Left lung (tissue), 10 donors: ENCODE measurements around the gene LATS2. TPM values are rescaled to one million over a fixed set of nuclear protein-coding genes. Genes with fewer than 3 reads are reported as not detected.

Experiments used
- ATAC-seq: fragments of 200-7000 bp; cut with Tn5 transposase; one replicate; pipeline ENCODE4 v1.9.1; 2020; ENCODE audit warnings: moderate library complexity
- DNase-seq, 4 donors: peaks; one replicate each; pipeline ENCODE4 v3.0.0-alpha.2; 2013 to 2020
- H3K27ac ChIP-seq, 2 donors: fragments of 200-600 bp; sonication (generic) in 1 of 2; one replicate each; pipeline versions ENCODE4 v1.5.0 to v1.8.0; 2020 to 2021
- H3K27me3 ChIP-seq, 2 donors: fragments of 200-600 bp; sonication (generic) in 1 of 2; one replicate each; pipeline versions ENCODE4 v1.5.0 to v1.8.0; 2020 to 2021
- H3K36me3 ChIP-seq, 2 donors: fragments of 200-600 bp; sonication (generic) in 1 of 2; one replicate each; pipeline versions ENCODE4 v1.5.0 to v1.8.0; 2020 to 2021
- H3K4me1 ChIP-seq, 2 donors: fragments of 200-600 bp; one replicate each; pipeline ENCODE4 v1.8.0; 2021
- H3K4me3 ChIP-seq, 2 donors: fragments of 200-600 bp; sonication (generic) in 1 of 2; one replicate each; pipeline versions ENCODE4 v1.5.0 to v1.8.0; 2020 to 2021; ENCODE audit warnings: mild to moderate bottlenecking in 1 of 2
- H3K9me3 ChIP-seq, 2 donors: fragments of 200-600 bp; sonication (generic) in 1 of 2; one replicate each; pipeline versions ENCODE4 v1.5.0 to v1.8.0; 2020 to 2021
- intact Hi-C, 2 donors: fragments of 100-400 bp; cut with DNase I; formaldehyde crosslinking; loops; one replicate each; pipeline versions ENCODE4 v1.11.2 to v1.14.2; 2022
- polyA plus RNA-seq, 6 donors: library from polyadenylated mRNA; unstranded; fragments of 120-200 nt; gene quantifications; one replicate each; pipeline ENCODE4 v1.2.1, GENCODE V29; 2013; ENCODE audit not compliant: insufficient read length in 6 of 6
- total RNA-seq, 2 donors: library from RNA; stranded (reverse); fragmentation: NEBNext Ultra II Directional; extraction: Animal tissue kit (Norgen Biotek cat#: 25700); gene quantifications; one replicate each; pipeline ENCODE4 v1.2.1, GENCODE V29; 2021
- TF ChIP-seq, protein P1 (sequence below), 2 donors: fragments of 200-600 bp; sonication (generic) in 1 of 2; IDR thresholded peaks; one replicate each; pipeline versions ENCODE4 v1.5.0 to v1.8.0; 2021; ENCODE audit warnings: antibody characterized with exemption in 2 of 2
- donor health status: DM: no; HTN: yes; CAD: no.
- donor health status: DM: no; HTN: no; CAD: no.

The LATS2 gene
- total and polyA plus RNA-seq, 8 donors, result 13.2 to 31.9 (median 17.0) TPM

- TF ChIP-seq, protein P1, sequence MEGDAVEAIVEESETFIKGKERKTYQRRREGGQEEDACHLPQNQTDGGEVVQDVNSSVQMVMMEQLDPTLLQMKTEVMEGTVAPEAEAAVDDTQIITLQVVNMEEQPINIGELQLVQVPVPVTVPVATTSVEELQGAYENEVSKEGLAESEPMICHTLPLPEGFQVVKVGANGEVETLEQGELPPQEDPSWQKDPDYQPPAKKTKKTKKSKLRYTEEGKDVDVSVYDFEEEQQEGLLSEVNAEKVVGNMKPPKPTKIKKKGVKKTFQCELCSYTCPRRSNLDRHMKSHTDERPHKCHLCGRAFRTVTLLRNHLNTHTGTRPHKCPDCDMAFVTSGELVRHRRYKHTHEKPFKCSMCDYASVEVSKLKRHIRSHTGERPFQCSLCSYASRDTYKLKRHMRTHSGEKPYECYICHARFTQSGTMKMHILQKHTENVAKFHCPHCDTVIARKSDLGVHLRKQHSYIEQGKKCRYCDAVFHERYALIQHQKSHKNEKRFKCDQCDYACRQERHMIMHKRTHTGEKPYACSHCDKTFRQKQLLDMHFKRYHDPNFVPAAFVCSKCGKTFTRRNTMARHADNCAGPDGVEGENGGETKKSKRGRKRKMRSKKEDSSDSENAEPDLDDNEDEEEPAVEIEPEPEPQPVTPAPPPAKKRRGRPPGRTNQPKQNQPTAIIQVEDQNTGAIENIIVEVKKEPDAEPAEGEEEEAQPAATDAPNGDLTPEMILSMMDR (IDR thresholded peaks at IDR 0.05), result no peak
- Histone ChIP-seq H3K36me3 (peaks cover 0 to 8% of the 10 kb centered on the region in 2 donors), H3K27me3 (no peaks in the 10 kb centered on the region), H3K4me3 (no peak overlapping the region), H3K27ac (no peak overlapping the region), H3K4me1 (peaks cover 3 to 9% of the 10 kb centered on the region in 2 donors), H3K9me3 (peaks cover 0 to 8% of the 10 kb centered on the region in 2 donors)
- DNase-seq (no peak), ATAC-seq (no peak)
- intact Hi-C loops, result no loop called here
Observed at GRCh38 chr13:21000647-21001046, 60.7 kb downstream of the LATS2 start.

DNA sequence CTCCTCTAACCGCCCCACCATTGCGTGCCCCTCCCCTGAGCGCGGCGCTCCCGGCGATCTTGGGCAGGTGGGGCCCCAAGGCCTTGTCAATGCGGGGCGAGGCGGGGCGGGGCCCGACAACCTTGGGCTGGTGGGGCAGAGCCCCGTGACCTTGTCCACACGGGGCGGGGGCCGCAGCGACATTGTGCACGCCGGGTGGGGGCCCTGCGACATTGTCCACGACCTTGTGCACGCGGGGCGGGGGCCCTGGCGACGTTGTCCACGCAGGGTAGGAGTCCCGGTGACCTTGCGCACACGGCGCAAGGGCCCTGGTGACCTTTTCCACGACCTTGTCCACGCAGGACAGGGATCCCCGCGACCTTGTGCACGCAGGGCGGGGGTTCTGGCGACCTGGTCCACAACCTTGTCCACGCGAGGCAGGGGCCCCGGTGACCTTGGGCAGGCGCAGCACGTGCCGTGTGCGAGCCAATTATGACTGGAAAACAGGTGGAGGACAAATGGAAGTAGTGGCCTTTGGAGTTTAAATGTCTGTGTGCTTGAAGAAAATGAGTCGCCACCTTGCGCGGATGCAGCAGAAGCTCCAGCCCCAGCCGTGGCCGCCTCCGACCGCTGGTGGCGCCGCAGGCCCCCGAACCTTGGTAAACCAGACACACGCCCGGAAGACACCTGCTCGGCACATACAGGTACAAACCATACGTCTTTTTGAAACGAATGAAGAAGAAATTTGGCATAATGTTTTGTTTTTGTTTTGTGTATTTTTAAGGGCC, 62.6 kb downstream of the LATS2 start:
- TF ChIP-seq, protein P1 (IDR thresholded peaks at IDR 0.05), result no peak
- Histone ChIP-seq H3K27ac (peak overlapping the region in 1 of 2 donors; percentile 65), H3K36me3 (peaks cover 0 to 13% of the 10 kb centered on the region in 2 donors), H3K4me1 (peaks cover 0 to 9% of the 10 kb centered on the region in 2 donors), H3K4me3 (no peak overlapping the region), H3K27me3 (no peaks in the 10 kb centered on the region), H3K9me3 (peaks cover 0 to 8% of the 10 kb centered on the region in 2 donors)
- ATAC-seq, result no peak
- DNase-seq, result no peak
- intact Hi-C loops, result no loop called here

DNA sequence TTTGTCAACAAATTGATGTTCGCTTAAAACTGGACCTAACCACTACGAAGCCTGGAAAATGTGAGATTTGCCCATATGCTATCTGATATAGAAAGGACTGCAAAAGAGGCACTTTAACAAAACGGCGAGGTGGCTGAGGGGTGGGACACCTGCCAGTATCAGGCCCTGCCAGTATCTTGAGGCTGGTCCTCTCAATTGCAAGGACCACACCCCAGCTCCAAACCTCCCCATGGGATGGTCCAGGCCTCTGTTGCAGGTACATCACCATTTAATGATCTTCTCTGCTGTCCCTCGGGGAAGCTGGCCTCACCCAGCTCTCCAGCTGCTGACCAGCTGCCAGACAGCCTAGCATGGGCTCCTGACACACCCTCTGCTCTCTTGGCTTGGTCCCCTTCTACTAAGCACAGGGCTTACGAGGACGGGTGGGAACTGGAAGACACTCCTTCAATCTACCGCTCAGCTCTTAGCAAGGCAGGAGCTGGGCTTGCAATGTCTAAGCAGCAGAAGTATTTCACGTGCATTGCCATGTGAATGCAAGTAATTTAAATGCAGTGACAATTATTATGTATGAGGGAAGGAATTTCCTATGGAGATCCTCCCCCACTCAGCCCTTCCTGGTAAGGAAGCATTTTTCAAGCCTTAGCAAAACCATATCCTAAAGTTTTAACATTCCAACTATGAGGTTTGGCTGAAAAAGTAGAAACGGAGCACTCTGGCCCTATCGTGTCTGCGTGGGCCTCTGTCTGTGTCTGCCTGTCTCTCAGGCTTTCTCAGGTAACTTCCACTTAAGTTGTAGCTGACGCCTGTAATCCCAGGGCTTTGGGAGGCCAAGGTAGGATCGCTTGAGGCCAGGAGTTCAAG, 63.9 kb downstream of the LATS2 start:
- Histone ChIP-seq H3K4me3 (no peak overlapping the region), H3K27me3 (no peaks in the 10 kb centered on the region), H3K4me1 (peaks cover 7 to 9% of the 10 kb centered on the region in 2 donors), H3K27ac (peak overlapping the region in 1 of 2 donors; percentile 65), H3K9me3 (peaks cover 0 to 8% of the 10 kb centered on the region in 2 donors), H3K36me3 (peaks cover 0 to 13% of the 10 kb centered on the region in 2 donors)
- intact Hi-C loops, result no loop called here
- ATAC-seq (peak; percentile 58), DNase-seq (no peak)
- TF ChIP-seq, protein P1 (IDR thresholded peaks at IDR 0.05), result no peak

DNA sequence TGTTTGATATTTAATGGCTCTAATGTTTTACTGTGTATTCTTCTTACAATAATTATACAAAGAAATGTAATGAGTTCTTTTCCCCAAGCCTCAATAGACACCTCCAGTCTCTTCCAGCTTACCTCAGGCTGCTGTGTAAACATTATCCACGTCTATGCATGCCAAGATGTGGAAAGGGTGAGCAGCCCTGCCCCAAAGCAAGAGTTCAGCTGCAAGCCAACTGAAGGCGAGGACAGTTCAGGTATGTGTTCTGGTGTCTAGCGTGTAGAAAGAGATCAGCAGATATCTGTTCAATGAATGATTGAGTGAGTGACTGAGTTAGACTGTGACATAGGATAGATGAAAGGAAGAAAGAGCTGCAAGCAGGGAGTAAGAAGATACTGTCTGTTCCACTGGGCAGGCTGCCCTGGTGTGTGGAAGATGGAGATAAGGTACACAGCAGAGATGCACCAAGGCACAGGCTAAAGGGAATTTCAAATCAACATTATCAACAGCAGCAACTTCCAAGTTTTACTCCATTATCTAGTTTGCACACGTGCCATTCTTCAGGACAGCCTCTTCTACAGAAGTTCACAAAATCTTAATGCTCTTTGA, 66.0 kb downstream of the LATS2 start:
- DNase-seq (no peak), ATAC-seq (peak; percentile 21)
- no peaks in the 10 kb centered on the region for H3K27me3 ChIP-seq
- H3K27ac ChIP-seq, result no peak overlapping the region
- no peaks in the 10 kb centered on the region for H3K9me3 ChIP-seq
- H3K4me1 ChIP-seq, result peaks cover 7 to 9% of the 10 kb centered on the region in 2 donors
- H3K4me3 ChIP-seq, result no peak overlapping the region
- H3K36me3 ChIP-seq, result peaks cover 0 to 33% of the 10 kb centered on the region in 2 donors
- intact Hi-C loops, result no loop called here
- TF ChIP-seq, protein P1 (IDR thresholded peaks at IDR 0.05), result no peak
